NCI-H524 (cell line): ENCODE data around the gene NCAM2.
"Not testable (repeated sequence)": the region's sequence is repeated elsewhere in the genome, so short reads cannot be mapped to it uniquely, and the experiment has no call there.

Source experiments
- DNase-seq, 2 experiments: peaks; one replicate each; lab custom pipeline; 2025; lab: John Stamatoyannopoulos, UW

Gene NCAM2

DNA sequence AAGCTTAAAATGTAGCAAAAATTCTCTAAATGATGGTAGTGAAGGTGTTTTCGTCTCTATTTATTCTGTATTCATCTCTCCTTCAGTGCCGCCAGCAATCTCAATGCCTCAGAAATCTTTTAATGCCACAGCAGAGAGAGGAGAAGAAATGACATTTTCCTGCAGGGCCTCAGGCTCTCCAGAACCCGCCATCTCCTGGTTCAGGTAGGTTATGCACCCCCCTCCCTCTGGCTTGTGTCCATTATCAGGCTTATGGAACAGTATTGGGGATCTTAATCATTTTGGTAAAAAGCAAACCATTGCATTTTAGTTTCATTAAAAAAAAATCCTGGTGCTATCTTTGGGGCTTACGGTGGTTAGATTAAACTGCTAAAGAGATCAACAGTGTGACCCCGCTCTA, 326.1 kb downstream of the NCAM2 start:
- DNase-seq = no peak

DNA sequence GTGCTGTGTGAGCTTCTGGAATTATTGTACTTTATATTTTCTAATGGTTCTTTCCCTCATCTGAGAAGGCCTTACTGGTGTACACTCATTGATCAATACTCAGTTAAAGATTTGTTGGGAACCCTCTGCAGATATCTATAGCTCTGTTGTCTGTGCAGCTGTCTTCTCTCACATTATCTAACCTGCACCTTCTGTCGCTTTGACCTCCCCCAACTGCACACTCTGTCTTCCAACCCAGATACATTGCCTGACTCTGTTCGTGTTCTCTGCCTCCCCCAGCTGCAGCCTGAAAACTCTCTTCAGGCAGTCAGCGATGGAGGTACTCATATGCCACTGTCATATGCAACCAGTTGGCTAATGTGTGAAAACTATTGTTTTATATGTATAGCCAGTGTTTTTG, 334.3 kb downstream of the NCAM2 start:
- no peak for DNase-seq

DNA sequence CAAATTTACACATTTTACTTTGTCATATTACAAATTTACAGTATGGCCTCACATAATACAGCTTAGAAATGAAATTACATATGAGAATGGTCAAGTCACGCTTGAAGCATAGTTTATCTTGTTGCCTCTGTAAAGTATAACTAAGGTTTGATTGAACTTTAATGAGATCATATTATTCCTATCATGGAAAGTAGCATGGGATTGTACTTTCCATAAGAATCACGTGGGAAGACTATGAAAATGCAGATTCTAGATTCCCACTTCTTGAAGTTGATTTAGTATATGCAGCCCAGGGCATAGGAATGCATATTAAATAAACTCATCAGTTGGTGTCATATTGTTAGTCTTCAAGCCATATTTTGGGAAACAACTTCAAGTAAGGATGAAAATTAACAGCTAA, 342.8 kb downstream of the NCAM2 start:
- DNase-seq = no peak

DNA sequence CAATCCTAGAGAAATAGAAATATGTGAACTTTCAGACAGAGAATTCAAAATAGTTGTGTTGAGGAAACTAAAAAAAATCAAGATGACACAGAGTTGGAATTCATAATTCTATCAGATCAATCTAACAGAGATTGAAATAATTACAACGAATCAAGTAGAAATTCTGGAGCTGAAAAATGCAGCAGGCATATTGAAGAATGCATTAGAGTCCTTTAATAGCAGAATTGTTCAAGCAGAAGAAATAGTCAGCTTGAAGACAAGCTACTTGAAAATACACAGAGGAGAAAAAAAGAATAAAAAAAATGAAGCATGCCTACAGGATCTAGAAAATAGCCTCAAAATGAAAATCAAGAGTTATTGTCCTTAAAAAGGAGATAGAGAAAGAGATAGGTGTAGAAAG, 347.1 kb downstream of the NCAM2 start:
- no peak for DNase-seq

DNA sequence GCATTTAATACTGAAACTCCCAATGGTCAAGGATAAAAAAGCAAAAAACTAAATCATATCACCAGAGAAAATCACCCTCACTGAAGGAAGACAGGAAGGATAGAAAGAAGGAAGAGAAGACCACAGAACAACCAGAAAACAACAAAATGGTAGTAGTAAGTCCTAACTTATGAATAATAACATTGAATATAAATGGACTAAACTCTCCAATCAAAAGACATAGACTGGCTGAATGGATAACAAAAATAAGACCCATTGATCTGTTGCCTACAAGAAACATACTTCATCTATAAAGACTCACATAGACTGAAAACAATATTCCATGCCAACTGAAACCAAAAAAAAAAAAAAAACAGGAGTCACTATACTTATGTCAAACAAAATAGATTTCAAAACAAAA, 347.7 kb downstream of the NCAM2 start:
- DNase-seq = no peak

DNA sequence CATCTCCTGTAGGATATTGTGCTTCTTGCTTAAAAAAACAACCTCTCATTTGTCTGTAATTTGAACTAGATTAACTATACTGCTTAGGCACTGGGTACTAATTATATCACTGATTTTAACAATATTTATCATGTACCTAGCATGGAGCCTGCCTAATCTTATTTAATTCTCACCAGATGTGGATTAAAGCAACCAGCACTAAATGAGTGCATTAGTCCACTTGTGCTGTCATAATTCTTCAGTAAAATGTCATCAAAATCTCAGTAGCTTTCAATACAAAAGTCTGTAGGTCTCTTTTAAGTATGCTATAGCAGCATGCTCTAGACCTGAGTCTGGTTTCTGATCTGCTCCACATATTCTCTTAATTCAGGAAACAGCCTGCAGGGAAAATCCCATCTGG, 368.1 kb downstream of the NCAM2 start:
- DNase-seq = peak; percentile 68 to 89

DNA sequence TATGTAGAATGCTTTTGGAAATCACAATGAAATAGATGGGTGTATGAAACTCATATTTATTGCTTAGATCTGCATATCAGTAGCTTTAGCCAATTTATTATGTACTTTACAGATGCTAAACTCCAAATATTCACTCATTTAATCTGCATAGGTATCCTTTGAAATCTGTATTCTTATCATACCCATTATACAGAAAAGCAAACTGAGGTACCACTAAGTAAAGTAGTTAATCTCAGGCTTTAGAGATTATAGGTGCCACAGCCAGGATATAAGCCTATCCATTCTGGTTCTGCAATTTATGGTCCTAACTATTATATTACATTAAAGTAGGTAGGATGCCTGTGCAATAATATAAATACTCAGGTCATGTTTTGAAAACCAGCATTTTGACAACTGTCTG, 369.4 kb downstream of the NCAM2 start:
- no peak for DNase-seq

DNA sequence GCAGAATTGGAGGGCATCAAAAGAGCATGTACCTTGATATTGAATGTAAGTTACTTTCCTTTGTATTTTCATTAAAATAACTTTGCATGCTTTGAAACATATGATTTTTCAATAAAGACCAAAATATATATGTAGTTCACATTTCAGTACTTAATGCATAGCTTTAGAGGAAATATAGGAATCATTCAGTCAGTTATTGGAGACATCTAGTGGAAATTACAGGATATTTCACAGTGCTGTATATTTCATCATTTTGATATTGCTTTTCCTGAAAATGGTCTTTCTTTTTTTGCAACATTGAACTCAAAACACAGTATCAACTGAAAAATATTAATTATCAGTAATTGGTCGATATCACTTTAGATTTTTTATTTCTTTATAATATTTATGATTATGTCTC, 375.8 kb downstream of the NCAM2 start:
- DNase-seq = peak in 1 of 2 experiments; percentile 3

DNA sequence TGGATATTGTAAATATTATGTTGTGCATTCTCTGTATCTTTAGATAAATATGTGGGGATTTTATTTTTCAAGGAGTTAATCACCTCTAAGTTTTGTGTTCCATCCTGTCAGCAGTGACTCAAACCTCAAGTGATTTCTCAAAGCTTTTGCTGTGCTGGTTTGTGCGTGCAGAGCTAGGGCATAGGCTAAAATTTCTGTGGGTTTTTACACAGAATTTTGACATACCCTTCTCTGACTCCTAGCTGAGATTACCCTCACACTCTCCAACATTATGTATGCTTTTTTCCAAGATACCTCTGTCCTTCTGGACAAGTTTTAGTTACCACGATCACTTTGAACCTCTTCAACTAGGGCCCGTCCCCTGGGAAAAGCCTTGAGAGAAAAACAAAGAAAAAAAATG, 384.9 kb downstream of the NCAM2 start:
- no peak for DNase-seq

DNA sequence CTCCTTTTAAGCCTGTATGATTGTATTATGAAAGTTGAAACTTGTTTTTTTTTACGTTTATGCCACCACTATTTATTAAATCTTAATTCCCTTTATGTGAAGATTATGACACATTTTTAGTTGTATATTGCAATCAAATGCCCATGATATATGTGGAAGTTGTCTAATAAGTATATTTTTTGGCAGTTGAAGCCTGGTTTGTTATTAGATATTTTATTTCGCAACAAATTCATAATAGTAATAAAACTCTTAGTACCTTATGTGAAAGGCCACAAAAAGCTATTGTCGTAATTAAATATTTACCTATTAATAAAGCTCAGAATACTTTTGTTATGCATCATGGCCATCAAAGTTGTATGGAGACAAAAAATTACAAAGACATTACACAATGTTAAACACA, 386.8 kb downstream of the NCAM2 start:
- DNase-seq = no peak

DNA sequence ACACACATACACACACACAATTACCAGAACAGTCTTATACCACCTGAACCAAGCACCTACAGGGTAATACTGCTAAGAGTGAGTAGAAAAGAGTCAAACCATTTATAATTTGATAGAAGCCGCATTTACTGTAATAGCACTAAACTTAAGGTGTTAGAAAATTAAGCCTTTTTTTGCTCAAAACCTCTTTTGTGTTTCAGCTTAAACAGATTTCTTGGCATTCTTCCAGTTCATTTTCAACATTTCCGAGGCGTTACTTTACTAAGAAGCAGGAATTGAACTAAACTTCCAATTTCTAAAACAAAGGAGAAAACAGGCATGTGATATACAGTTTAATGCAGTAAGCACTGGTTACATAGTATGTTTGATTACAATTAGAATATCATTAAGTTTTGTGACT, 387.2 kb downstream of the NCAM2 start:
- no peak for DNase-seq

DNA sequence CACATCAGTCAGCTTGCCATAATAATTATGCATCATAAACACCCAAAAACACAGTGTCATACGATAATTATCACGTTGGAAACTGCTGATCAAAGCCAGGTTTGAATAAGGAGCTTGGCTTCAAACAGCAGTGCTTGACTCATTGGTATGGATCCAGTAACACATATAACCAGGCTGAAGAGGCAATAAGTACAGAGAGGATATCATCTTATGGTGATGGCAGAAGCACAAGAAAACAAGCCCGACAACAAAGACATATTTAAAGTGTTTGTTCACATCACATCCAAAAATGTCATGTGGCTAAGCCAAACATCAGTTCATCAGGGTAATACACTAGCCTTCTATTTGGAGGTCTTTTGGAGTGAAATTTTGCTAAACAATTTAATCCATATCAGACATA, 389.7 kb downstream of the NCAM2 start:
- DNase-seq = no peak

DNA sequence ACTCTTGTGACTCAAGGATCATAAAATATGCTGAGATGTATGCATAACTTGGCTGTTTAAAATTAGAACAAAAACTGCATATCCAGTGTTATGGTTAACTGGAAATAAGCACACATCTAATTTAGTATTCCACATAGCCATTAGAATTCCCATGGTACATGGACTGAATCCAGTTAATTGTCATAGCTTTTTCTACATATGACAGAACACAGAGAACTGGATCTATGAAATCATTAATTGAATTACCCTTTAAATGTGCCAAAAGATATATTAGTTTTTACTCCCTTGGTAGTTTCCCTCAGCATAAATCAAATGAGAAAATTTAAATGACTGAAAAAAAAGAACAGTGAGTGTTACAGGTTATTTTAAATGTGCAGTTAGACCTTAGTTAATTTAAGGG, 395.9 kb downstream of the NCAM2 start:
- DNase-seq = no peak

DNA sequence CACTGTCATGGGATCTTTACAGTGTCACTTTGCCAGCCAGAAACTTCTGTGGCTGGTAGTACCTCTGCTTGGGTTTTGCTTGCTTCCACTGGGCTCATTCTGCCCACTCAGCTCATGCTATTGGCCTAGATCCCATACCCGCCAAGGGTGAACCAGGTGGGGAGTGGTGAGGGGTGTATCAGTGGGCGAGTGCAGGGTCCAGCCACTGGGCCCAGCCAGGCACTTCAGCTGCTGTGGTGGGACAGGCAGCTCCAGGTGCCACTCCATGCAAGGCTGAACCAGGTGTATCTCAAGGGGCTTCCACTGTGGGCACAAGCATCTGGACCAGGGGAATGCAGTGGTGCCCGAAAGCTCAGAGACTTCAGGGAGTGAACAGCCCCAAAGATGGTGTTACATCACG, 398.2 kb downstream of the NCAM2 start:
- no peak for DNase-seq

DNA sequence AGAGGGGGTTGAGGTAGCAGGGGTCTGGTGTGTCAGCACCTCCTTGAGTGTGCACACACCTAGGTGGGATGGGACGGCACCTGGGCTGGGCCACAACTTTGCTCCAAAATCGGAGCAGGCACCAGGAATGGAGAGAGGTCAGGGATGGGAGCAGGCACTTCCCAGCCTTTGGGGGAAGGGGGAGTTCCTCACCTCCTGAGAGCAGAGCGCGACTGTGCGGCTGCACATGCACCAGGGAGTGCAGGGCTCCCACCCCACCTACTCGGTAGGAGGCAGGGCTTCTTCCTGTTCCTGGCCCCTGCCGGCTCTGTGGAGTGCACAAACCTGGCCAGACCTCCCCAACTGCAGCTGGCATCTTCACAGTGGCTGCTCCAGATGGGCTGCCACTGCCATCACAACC, 399.3 kb downstream of the NCAM2 start:
- DNase-seq = no peak

DNA sequence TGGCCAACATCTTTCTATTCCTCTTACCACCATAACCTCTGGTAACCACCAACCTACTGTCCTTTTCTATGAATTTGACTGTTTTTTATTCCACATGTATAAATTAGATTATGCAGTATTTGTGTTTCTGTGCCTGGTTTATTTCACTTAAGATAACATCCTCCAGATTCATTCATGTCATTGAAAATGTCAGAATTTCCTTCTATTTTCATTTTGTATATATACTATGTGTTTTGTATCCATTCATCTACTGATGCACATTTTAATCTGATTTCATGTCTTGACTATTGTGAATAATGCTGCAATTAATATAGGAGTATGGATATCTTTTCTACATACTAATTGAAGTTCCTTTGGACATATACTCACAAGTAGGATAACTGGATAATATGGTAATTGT, 403.2 kb downstream of the NCAM2 start:
- no peak for DNase-seq

DNA sequence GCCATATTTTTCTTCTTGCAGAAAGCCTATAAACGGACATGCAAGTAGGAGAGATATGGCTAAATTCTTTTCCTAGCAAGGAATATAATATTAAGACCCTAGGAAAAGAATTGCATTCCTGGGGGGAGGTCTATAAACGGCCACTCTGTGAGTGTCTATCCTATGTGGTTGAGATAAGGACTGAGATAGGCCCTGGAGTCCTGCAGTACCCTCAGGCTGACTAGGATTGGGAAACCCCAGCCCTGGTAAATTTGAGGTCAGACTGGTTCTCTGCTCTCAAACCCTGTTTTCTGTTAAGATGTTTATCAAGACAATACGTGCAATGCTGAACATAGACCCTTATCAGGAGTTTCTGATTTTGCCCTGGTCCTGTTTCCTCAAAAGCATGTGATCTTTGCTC, 404.0 kb downstream of the NCAM2 start:
- not testable (repeated sequence) for DNase-seq

DNA sequence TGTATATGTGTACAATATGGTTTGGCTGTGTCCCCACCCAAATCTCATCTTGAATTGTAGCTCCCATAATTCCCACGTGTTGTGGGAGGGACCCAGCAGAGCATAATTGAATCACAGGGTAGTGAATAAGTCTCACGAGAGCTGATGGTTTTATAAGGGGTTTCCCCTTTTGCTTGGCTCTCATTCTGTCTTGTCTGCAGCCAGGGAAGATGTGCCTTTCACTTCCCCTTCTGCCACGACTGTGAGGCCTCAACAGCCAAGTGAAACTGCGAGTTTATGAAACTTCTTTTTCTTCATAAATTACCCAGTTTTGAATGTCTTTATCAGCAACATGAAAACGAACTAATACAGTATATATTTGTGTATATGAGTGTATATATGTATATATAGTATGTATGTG, 406.1 kb downstream of the NCAM2 start:
- not testable (repeated sequence) for DNase-seq

DNA sequence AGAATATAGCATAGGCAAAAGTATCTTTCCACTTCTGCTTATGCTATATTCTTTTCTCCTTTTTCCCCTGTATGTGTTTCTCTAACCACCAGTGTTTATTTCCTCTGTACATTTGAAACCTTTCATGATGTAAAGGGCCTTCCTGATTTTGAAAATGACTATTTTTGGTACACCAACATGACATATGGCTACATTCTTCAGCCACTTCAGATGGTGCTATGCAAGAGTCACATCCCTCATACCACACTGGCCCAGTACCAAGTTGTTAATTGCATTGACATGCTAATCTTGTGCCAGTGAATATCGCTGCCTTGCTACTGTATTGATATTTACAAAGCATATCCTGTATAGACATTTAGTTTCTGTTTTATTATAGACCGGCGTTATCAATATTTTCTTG, 408.7 kb downstream of the NCAM2 start:
- peak in 1 of 2 experiments; percentile 35 for DNase-seq

DNA sequence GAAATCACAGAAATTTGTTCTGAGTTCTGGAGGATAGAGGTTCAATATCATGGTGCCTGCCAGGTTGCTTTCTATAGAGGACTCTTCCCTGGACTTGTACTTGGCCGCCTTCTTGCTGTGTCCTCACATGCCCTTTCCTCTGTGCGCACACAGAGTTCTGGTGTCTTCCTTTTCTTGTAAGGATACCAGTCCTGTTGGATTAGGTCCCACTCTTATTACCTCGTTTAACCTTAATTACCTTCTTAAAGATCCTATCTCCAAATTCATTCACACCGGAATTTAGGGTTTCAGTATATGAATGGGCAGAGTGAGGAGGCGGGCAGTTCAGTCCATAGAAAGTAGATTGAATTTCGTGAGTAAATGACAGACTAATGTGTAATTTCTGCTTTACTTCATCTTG, 413.9 kb downstream of the NCAM2 start:
- DNase-seq = no peak

DNA sequence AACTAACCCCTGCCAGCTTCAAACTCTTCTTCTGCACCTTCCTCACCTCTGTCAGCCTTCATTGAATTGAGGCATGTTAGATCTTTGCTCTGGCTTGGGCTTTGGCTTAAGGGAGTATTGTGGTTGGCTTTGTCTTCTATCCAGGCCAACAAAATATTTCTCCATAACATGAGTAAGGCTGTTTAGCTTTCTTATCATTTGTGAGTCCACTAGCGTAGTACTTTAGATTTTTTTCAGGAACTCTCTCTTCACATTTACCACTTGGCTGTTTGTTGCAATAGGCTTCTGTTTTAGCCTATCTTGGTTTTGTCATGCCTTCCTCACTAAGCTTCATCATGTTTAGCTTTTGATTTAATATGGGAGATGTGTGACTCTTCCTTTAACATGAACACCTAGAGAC, 417.5 kb downstream of the NCAM2 start:
- no peak for DNase-seq

DNA sequence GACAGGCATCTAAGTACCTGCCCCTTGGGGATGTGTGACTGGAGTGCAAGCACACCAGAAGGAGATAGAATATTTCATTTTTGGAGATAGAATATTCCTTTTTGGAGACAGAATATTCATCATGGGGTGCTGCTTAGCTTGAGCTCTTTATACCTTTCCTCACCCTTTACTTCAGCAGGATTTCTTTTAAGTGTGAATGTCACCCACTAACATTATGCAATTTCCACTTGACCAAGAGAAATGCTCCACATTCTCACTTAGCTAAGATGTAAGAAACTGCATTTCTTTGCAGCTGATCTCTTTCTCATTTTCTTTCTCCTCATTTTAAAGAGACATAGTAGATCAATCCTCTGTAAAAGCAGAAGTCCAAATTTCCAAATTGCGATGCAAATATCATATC, 436.7 kb downstream of the NCAM2 start:
- no peak for DNase-seq

DNA sequence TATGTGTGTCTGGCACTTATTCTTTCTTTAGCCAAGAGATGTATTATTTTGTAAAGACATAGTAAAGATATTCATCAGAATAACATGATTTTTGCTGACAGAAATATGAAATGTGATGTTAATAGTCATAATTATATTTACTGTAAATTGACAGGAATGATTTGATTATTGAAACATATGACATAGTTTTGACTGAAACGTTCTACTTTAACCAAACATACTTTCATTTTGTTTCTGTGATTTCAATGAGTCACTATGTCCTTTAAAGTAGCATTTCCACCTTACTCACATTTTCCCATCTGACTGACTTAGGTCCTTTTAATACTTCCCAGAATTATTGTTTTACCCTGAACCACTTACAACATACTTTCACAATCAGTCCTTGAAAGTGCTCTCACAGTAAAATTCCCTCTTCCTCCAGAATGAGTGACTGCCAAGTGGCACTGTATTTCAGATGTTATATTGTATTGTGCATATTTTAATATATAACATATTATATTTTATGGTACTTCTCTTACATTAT, 437.9 kb downstream of the NCAM2 start:
- no peak for DNase-seq

DNA sequence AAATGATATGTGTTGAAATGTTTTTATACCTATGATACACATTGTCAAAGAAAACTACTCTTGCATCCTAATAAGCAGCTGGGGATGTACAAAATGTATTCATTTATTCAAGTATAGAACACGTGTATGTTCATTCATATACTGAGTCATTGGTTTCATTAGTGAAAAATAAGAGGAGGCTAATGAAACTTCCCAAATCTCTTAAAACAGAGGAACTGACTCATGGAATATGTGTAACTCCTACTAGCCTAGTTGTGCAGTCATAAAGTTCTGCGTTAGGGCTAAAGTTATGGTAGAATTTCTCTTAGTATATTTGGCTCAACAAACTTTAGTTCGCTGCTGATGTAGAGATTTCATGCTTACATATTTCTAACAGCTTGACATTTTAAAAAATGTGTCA, 441.6 kb downstream of the NCAM2 start:
- DNase-seq = no peak

DNA sequence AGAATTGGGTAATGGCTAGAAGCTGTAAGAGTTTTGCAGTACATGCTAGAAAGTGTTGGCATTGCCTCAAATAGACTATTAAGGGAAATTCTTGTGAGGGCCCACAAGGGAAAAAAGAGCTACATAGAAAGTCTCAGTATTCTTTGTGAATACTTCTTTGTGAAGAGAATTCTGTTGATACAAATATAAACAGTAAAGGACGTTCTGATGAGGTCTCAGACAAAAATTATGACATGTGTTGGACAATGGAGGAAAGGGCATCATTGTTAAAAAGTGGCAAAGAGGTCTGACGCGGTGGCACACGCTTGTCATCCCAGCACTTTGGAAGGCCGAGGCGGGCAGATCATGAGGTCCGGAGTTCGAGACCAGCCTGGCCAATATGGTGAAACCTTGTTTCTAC, 458.9 kb downstream of the NCAM2 start:
- DNase-seq = no peak
